GM19395 (cell line): ENCODE results near the gene CHID1.

ENCODE experiments used
- ATAC-seq: cut with Tn5 transposase; IDR thresholded peaks from one replicate; pipeline ENCODE4 v1.9.1; 2021; ENCODE audit warnings: mild to moderate bottlenecking, moderate library complexity; ENCODE audit not compliant: unreplicated experiment

CHID1 gene

GRCh38 chr11:910589-911030, at the start of gene CHID1:
Gene CHID1, minus strand, starts transcription at chr11:910810. Its CDS starts 5,994 bp downstream, at chr11:904816.
- ATAC-seq, result peak; percentile 77

- ATAC-seq, result no peak
Measured at GRCh38 chr11:959608-960007, 49.0 kb upstream of the CHID1 start.

- ATAC-seq, result no peak
Measured at GRCh38 chr11:959027-959426, 48.4 kb upstream of the CHID1 start.

- no peak for ATAC-seq
Measured at GRCh38 chr11:958101-958500, 47.5 kb upstream of the CHID1 start.

GRCh38 chr11:957212-957920, 46.8 kb upstream of the CHID1 start:
- ATAC-seq, result no peak

- no peak for ATAC-seq
Measured at GRCh38 chr11:955154-956063, 44.8 kb upstream of the CHID1 start.

GRCh38 chr11:954392-955153, 44.0 kb upstream of the CHID1 start:
- no peak for ATAC-seq

- ATAC-seq, result no peak
Measured at GRCh38 chr11:953512-953911, 42.9 kb upstream of the CHID1 start.

GRCh38 chr11:952406-953385, 42.1 kb upstream of the CHID1 start:
- ATAC-seq, result no peak

GRCh38 chr11:951507-951906, 40.9 kb upstream of the CHID1 start:
- ATAC-seq, result no peak

GRCh38 chr11:947744-948143, 37.1 kb upstream of the CHID1 start:
- no peak for ATAC-seq

- no peak for ATAC-seq
Measured at GRCh38 chr11:945986-946385, 35.4 kb upstream of the CHID1 start.

GRCh38 chr11:944711-945470, 34.3 kb upstream of the CHID1 start:
- ATAC-seq, result no peak

GRCh38 chr11:942823-943222, 32.2 kb upstream of the CHID1 start:
- no peak for ATAC-seq

- ATAC-seq, result no peak
Measured at GRCh38 chr11:940496-941135, 30.0 kb upstream of the CHID1 start.

- ATAC-seq, result no peak
Measured at GRCh38 chr11:937841-938261, 27.2 kb upstream of the CHID1 start.

GRCh38 chr11:936199-936598, 25.6 kb upstream of the CHID1 start:
- no peak for ATAC-seq

- ATAC-seq, result no peak
Measured at GRCh38 chr11:934527-934926, 23.9 kb upstream of the CHID1 start.

- no peak for ATAC-seq
Measured at GRCh38 chr11:933936-934335, 23.3 kb upstream of the CHID1 start.
